GM03348 (cell line): Measurements from ENCODE around the gene FGF14.
"Not testable (repeated sequence)": the region's sequence is repeated elsewhere in the genome, so short reads cannot be mapped to it uniquely, and the experiment has no call there.

ENCODE experiments used
- DNase-seq: peaks from one replicate; pipeline ENCODE4 v3.0.0; 2012; ENCODE audit warnings: low spot score

The FGF14 gene

DNA sequence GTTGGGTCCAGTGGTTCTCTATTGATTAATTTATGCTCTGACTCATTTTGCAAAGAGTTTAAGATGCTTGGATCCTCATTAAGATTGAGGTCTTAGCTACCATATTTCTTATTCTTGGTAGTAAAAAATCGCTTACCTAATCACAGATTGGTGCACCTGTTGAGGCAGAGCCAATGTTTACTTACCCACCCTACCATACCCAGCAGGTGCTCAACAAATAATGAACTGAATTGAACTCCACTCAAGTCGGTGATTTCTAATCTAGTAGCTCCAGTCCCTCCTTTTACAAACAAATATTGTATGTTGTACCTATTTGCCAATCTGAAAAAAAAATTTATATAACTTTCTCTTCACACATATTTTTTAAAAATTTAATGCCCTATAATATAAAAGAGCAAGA is 361.0 kb downstream of the FGF14 start:
- DNase-seq: no peak

DNA sequence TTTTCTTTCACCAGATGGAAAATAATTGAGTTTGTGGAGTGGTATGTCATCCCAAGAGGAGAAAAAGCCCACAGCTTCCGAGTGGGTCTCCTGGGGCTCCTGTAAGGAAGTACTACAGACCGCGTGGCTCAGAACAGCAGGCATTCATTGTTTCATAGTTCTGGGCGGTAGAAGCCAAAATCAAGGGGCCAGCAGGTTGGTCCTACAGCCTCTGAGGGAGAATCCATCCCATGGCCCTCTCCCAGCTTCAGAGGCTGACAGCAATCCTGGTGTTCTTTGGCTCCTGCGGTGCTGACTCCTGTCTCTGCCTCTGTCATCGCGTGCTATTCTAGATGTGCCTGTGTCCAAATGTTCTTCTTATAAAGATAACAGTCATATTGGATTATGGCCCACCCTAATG is 362.6 kb downstream of the FGF14 start:
- no peak for DNase-seq

DNA sequence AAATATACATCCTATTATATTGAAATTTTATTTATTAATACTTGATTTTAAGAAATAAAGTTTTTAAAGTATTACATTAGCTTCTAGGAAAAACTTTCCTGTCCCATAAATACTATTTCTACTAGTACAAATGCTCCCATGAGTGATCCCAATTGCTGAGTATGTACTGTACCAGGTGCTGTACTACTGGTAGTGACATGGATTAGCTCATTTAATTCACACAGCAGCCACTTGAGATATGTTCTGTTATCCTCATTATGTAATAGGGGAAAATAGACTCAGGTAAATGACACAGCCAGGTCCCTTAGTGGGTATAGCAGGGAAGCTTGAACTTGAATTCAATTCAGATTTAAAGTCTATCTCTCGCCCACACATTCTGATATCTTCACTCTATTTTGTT is 363.1 kb downstream of the FGF14 start:
- no peak for DNase-seq

DNA sequence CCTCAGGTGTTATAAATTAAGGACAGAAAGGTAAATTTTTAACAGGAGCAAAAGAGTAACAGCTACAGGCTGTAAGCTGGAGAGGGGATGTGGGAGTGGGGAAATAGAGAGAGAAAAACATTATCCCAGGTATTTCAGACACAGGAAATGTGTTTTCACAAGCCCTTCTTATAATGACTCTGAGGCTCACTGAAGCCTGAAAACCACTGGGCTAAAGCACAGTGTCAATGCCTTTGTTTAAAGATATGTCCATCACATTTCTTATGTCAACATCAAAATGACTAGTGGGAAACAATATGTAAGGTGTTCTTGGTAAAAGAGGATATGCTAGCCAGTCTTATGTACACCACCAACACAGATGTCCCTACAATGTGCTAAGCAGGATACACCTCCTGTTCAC is 365.9 kb downstream of the FGF14 start:
- DNase-seq: no peak

DNA sequence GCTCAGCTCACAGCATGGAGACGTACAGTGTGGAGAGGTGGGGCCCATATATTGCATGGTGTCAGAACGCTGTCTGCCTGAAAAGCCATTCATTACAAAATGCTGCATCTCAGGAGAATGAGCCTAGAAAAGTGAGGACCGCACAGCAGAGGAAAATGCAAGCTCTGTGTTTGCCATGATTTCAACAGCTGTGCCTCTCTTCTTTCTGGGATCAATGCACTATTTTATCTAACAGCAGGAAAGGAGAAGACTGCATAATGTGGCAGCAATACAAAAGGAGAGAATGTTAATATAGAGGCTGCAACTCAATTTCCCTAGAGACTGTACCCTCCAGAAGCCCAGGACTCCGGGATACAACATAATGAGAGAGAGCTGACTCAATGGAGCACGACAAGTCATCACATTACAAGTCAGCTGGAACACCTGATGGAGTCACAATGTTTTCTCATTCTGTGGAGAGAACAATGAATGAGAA is 368.0 kb downstream of the FGF14 start:
- DNase-seq: no peak

DNA sequence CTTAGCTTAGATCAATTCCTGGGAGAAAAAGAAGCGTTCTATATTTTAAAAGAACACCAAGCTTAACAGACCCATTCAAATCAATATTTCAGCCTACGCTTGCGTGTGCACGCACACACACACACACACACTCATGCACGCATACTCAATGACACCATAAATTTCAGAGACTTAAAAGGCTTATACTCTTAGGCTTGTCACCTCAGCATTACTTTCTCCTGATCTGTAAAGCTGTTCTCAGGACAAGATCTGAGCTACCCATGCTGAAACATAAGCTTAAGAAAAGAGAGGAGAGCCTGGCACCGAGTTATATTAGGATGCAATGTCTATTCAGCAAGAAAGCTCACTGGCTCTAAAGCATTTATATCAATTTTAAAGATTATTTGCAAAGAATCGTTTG is 368.5 kb downstream of the FGF14 start:
- DNase-seq: no peak

DNA sequence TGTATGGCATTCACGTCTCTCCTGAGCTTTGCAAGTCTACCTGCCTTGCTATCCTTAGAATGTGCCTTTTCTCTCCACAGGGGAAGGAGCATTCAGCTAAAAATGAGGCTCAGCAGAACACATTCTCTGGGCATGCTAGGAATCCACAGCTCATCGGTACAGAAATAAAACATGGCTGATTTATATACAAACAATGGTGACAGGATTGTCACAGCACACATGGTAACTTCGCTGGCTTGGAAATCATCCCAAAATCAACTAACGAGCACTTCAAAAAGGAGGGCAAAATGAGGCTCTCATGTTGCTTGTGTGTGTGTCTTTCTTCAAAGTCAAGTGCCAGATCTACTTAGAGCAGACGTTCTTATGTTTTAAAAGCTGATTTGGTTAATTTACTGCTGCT is 373.0 kb downstream of the FGF14 start:
- no peak for DNase-seq

DNA sequence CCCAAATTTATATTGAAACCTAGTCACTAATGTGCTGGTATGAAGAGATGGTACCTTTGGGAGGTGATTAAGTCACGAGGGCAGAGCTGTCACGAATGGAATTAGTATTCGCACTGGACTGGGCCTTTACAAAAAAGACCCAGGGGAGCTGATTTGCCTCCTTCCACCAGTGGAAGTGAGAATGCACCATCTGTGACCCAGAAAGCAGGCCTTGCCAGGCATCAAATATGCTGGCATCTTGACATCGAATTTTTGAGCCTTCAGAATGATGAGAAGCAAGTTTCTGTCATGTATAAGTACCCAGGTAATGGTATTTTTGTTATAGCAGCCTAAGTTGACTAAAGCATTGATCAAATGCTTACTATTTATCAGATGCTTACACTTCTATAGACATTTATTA is 373.6 kb downstream of the FGF14 start:
- DNase-seq: no peak

DNA sequence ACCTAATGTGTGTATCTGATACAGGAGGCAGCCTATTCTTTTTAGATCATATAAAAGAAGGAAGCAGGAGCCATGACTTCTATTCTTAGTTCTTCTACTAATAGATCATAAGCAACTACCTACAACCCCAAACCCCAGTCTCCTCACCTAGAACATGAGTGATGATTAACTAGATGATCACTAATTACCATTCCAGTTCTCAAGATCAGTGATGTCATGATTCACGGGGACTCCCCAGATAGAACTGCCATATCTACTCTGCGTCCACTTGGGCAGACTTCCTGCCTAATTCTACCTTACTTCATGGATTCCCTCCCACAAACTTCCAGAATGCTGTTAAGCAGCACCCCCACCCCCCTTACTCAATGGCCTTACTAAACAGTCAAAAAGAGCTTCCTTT is 380.1 kb downstream of the FGF14 start:
- DNase-seq: no peak

DNA sequence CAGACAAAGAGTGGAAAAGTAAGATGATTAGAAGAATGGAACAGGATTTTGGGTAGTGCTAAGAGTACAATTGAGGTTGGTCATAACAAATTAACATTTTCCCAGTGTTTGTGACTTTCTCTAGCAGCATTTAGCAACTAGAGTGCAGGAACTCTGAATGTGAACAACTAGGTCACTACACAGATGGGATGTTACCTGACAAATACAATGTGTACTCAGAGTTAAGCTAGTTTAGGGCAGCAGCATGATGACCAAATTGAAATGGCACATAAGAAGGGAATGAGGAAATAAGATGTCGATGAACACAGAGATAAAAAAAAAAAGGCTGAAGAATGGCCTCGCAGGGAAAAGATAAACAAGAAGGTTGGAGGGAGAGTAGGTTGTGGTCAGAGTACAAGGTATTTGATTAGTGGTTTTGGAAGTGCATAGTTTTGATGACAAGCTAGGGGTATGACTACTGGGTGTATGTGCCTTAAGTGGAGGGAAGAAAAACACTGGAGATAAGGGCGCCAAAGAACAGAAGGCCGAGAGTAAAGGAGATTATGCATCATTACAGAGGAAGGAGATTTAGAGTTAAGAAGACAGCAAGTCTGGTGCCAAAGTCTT is 381.1 kb downstream of the FGF14 start:
- DNase-seq: no peak

DNA sequence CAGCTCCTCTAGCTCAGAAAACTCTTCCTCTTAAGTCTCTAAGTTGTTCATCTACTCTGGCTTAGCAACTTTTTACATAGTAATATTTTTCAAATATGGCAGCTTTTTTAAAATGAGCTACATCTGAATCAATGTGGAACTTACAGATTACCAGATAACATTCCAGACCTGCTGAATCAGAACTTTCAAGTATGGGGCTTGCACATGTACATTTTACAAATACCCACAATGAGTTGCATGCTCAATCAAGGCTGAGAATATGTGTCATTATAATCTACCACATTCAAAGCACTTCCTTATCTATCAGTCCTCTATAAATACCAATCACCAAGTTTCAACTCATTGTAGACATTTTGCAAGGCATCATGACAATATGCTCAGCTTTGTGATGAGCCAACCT is 383.1 kb downstream of the FGF14 start:
- DNase-seq: no peak

DNA sequence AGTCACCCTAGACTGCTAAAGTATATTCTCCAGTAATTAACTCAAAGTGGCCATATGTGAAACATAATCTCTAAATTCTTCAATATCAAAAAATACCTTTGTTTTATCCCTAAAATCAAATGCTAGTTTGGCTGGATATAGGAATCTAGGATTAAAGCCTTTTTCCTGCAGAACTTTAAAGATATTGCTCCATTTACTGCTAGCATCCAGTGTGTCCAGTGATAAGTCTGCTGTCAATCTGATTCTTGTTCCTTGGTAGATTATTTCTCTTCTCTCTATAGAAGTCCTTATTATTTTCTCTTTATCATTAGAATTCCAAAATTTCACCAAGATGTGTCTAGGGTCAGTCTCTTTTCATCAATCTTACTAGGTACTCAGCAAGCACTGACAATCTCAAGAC is 384.6 kb downstream of the FGF14 start:
- no peak for DNase-seq

DNA sequence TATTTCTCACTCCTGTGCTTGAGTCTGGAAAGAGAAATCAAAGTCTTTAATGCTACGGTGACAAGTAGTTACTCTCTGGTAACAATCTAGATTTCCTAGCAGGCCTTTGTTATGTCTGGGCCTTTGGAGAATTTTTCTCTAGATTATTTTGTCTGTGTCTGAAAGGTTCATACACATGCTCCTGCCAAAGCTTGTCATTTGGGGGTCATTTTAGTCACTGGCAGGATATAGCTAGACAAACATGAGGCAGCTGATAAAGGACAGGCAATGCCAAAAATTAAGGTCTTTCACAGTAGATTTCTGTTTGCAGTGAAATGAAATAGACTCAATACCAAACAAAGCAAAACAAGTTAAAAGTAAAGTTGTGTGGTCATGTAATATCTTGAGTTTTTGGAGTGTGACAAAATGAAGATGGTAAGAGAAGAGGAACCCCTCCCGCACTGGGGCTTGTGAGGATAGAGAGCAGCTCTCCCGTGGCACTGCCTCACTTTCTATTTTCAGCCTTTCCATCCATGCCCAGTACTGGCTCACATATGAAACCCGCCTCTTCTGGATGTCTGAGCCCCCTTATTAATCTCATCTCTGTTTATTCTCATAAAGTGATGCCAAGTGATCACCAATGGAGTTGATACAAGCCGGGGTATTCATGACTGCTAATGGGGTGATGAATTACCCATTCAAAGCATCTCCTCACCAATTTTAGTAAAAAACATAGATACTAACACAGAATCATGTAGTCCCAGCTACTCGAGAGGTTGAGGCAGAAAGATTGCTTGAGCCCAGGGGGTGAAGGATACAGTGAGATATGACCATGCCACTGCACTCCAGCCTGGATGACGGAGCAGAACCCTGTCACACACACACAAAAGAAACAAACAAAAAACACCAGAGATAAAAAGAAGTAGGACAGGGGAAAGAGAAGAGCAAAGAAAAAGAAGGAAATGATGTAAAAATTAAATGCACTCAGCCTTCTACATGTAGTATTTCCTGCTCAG is 389.3 kb downstream of the FGF14 start:
- DNase-seq: no peak

DNA sequence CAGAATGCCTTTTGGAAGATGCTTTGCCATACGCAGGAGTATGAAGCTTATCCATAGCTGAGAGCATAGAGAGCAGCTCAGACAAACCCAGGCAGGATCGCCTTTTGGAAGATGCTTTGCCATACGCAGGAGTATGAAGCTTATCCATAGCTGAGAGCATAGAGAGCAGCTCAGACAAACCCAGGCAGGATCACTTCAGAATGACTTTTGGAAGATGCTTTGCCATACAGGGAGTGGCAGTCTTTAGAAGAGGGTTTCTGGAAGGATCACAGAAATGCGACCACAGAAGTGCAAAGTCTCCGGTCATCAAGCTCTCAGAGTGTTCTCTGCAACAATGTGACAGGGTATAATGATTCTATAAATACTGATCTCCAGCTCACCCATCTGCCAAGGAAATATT is 390.4 kb downstream of the FGF14 start:
- not testable (repeated sequence) for DNase-seq

DNA sequence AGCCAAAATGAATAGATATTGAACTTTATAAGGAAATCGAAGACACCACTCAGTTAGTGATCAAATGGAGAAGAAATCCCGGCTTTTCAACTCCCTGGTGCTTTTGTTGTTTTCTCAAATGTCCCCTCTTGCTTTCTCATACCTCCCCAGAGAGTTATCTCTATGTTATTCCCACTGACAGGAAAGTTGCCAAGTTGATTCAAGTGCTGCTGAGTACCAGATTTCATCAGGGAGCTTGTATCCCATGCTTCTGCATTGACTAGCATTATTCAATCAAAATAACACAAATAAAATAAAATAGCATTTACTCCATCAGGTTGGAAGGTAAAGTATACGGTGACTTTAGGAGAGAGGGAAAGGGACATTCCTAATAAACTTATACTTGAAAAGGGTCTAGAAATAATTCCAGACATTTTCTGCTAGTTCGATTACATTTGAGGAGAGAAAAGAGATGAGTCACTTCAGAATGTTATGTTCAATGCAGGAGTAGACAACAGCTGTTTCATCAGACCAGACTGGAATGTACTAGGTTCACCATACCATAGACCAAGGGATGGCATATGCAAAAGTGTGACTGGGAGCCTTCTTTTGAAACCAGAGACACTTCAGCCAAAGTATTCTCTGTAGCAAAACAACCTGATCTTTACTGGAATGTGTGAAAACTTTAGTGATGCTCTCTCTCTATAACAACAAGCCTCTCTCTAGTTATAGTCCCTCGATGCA is 397.8 kb downstream of the FGF14 start:
- no peak for DNase-seq

DNA sequence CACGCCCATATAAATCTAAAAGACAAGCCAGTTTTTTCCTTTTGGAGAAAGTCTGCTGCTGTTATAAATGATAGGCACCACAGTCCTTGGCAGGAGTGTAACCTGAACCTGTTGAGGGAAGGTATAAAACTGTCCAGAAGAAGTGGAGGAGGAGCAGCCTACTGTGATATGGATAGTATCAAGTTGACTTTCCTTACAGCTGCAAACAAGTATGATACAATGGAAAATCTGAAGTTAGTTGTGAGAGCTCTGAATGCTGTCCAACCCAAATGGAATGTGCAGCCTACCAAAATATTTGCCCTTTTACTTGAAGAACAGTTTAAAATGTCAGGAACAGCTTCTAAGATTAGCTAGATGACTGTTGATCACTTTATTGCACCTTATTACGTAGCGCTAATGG is 399.6 kb downstream of the FGF14 start:
- no peak for DNase-seq

DNA sequence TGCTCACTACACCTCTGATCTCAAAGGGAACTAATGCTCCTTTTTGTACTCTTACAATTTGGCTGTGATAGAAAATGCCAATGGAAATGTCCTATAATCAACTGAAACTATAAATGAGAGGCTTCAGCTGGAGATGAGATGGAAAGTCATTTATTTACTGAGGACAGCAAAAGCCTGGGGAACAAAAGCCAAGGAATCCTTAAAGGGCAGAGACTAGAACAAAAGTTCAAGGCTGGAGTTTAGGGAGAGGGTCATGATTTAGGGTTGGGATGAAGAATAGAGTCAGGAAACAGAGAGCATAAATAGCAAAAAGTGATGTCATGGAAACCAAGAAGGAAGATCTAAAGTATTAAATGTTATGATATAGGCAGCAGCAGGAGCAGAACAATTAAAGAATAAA is 401.1 kb downstream of the FGF14 start:
- DNase-seq: no peak

DNA sequence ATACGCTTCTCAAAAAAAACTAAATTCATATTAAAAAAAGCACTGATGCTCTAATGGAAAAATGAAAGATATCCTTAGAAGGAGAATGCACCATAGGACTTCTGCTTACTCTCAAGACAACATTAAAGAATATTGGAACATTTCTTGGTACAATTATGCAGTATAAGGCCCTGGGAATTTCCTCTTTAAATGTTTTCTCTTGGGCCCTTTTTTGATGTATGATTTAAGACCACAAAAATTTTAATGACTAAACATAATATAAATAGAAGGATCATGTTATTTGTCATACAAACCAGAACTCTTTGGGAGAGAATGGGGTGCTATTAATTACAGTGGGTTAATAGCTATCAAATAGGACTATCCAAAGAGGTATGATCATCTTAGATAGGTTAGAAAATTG is 403.7 kb downstream of the FGF14 start:
- DNase-seq: no peak

DNA sequence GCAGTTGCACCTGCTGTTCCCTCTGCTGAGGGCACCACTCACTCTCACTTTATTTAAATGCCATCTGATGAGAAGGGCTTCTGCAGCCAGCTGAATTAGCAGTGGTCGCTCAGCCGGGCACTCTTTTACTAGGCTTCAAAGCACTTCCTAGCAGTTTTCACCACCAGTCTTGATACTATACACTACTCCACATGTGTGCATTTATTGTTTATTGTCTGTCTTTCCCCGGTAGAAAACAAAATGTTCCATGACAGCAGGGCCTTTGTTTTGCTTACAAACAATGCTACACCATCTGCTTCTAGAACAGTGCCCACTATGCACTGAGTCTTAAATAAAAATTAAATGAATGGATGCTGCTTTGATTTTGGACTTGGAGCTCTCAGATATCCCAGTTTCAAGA is 404.9 kb downstream of the FGF14 start:
- DNase-seq: no peak

DNA sequence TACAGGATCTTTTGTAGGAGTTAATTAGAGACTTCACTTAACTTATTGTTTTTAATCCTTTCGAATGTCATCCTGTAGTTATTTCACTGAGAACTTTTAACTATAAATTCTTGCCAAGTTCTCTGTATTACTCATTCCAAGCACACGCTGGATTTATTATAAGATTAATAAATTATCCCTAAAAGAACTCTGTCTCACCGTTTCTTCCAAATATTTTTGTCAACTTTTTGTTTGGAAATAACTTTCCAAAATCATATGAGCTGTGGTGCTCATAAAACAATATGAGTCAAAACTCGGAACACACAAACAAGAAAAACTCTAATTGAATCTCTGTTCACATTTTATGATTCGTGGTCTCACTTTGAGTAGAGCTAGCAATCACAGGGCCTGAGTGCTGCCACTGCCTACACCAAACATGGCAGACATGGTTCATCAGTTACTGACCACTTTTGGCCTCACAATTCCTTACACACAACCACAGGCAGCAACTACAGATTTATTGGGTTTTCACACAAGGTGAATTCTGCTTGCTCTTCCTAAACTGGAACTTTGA is 412.0 kb downstream of the FGF14 start:
- DNase-seq: no peak

DNA sequence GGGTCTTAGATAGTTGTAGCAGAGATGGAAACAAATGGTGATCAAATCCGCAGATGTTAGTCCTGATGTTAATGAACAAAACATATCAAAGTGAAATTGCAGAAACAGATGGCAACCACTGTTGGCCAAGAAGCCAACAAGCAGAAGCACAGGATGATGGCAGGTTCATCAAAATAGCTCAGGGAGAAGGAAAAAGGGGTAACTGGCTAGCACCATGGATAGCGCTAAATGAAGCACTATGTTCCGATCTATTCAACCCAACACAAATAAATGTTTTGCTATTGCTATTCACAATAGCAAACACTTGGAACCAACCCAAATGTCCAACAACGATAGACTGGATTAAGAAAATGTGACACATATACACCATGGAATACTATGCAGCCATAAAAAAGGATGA is 413.7 kb downstream of the FGF14 start:
- DNase-seq: no peak

DNA sequence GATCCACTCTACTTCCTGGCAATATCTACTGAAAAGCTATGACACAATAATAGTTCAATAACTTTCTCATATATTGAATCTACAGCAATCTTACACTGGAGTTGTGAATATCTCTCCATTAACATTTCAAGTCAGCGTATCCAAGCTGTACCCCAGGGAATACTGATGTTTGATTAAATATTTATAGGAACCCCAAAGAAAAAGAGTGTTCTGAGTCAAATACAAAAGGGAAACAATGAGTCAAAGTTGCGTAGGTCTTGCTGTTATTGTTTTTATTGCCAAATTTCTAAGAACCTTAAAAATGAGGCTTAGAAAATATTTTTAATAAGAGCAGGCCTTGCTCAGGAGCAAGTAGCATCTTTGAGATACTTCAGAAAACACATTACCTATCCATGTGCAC is 415.5 kb downstream of the FGF14 start:
- no peak for DNase-seq

DNA sequence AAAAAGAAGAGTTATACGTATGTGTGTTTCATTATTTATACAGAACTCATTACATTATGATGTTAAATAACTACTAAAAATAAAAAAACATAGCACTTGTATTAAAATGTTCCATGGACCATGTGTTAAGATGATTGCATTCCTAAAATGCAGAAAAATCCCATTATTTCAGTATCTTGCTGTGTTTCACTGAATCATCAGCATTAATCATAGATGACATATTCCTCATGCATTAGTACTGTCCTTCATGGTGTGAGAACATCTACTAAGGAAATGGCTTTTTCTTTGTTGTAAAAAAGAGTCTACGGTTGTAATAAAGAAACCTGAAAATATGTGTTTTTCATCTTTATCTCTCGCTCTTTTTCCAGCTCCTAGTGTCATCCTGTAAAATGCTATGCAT is 416.5 kb downstream of the FGF14 start:
- DNase-seq: no peak
